Gastrocnemius medialis (tissue), 4 donors: Measurements from ENCODE around the gene MARK3. TPM values are rescaled to one million over a fixed set of nuclear protein-coding genes. Genes with fewer than 3 reads are reported as not detected.

Source experiments
- ATAC-seq, 2 donors: fragments of 150-250 bp; one replicate each; pipeline ENCODE4 v1.9.1; 2016
- DNase-seq, 2 donors: peaks; one replicate each; pipeline ENCODE4 v3.0.0-alpha.2; 2019
- H3K27ac ChIP-seq, 4 donors: fragments of 200-600 bp; sonication (generic); 1 replicate in 1 of 4; 2 replicates in 3 of 4; pipeline ENCODE4 v1.5.1; 2016 to 2018; ENCODE audit warnings: mild to moderate bottlenecking in 2 of 4, moderate library complexity in 1 of 4
- H3K27me3 ChIP-seq, 3 donors: fragments of 200-600 bp; sonication (generic) in 2 of 3; 1 replicate in 1 of 3; 2 replicates in 2 of 3; pipeline versions ENCODE4 v1.5.1 to v1.6.0; 2016 to 2019; ENCODE audit warnings: mild to moderate bottlenecking in 1 of 3, moderate library complexity in 1 of 3
- H3K36me3 ChIP-seq, 2 donors: fragments of 200-600 bp; sonication (generic) in 1 of 2; one replicate each; pipeline ENCODE4 v1.5.1; 2017 to 2018
- H3K4me1 ChIP-seq, 2 donors: fragments of 200-600 bp; sonication (generic) in 1 of 2; one replicate each; pipeline ENCODE4 v1.5.1; 2016 to 2017; ENCODE audit warnings: mild to moderate bottlenecking in 2 of 2
- H3K4me3 ChIP-seq, 4 donors: fragments of 200-600 bp; sonication (generic) in 3 of 4; 1 replicate in 1 of 4; 2 replicates in 3 of 4; pipeline ENCODE4 v1.5.1; 2016 to 2019; ENCODE audit warnings: mild to moderate bottlenecking in 2 of 4
- H3K9me3 ChIP-seq, 3 donors: fragments of 200-600 bp; sonication (generic) in 2 of 3; 1 replicate in 1 of 3; 2 replicates in 2 of 3; pipeline ENCODE4 v1.5.1; 2016 to 2019
- CTCF ChIP-seq, 5 experiments: fragments of 450-650 bp in 3 of 5; fragments of 200-600 bp in 2 of 5; sonication (generic) in 2 of 5; IDR thresholded peaks in 4 of 5; conservative IDR thresholded peaks in 1 of 5; 1 replicate in 4 of 5; 2 replicates in 1 of 5; pipeline ENCODE4 v1.5.1; 2016 to 2019; ENCODE audit warnings: antibody characterized with exemption in 5 of 5, mild to moderate bottlenecking in 3 of 5, moderate library complexity in 3 of 5
- POLR2A ChIP-seq, 2 donors: fragments of 450-650 bp; IDR thresholded peaks; one replicate each; pipeline ENCODE4 v1.6.1; 2017; ENCODE audit warnings: antibody characterized with exemption in 2 of 2, mild to moderate bottlenecking in 2 of 2, moderate library complexity in 2 of 2
- in situ Hi-C, 4 donors: fragments of 200-750 bp; cut with MboI; loops; one replicate each; pipeline versions ENCODE4 v1.15.0 to v1.8.0; 2017; ENCODE audit warnings: low sequenced_read_pairs in 4 of 4
- intact Hi-C: fragments of 100-400 bp; cut with DNase I; formaldehyde crosslinking; loops from one replicate; pipeline ENCODE4 v1.15.1; 2023; ENCODE audit warnings: low total_unique reads
- total RNA-seq, 4 donors: library from RNA; depleted of rRNA; stranded (reverse); fragments of >200 nt; gene quantifications; one replicate each; pipeline versions ENCODE4 v1.1.0 to v1.2.3, GENCODE V29; 2016

Gene MARK3
- total RNA-seq, 4 donors from 2014 or later, result 60.2 to 73.1 (median 71.6) TPM

- H3K4me1 ChIP-seq, result peaks cover 16 to 24% of the 10 kb centered on the region in 2 donors
- no peaks in the 10 kb centered on the region for H3K27me3 ChIP-seq
- in situ Hi-C loops (no loop called here), intact Hi-C loops (no loop called here)
- peaks cover 0 to 29% of the 10 kb centered on the region in 2 donors for H3K36me3 ChIP-seq
- H3K9me3 ChIP-seq, result no peaks in the 10 kb centered on the region
- no peak for TF ChIP-seq CTCF (IDR thresholded peaks at IDR 0.05 in 4 of 5, conservative IDR thresholded peaks at IDR 0.05 in 1 of 5)
- no peak for TF ChIP-seq POLR2A (IDR thresholded peaks at IDR 0.05)
- no peak overlapping the region for H3K4me3 ChIP-seq
- no peak overlapping the region for H3K27ac ChIP-seq
- ATAC-seq (no peak), DNase-seq (no peak)
Observed at GRCh38 chr14:103531421-103532215, 146.4 kb downstream of the MARK3 start.

DNA sequence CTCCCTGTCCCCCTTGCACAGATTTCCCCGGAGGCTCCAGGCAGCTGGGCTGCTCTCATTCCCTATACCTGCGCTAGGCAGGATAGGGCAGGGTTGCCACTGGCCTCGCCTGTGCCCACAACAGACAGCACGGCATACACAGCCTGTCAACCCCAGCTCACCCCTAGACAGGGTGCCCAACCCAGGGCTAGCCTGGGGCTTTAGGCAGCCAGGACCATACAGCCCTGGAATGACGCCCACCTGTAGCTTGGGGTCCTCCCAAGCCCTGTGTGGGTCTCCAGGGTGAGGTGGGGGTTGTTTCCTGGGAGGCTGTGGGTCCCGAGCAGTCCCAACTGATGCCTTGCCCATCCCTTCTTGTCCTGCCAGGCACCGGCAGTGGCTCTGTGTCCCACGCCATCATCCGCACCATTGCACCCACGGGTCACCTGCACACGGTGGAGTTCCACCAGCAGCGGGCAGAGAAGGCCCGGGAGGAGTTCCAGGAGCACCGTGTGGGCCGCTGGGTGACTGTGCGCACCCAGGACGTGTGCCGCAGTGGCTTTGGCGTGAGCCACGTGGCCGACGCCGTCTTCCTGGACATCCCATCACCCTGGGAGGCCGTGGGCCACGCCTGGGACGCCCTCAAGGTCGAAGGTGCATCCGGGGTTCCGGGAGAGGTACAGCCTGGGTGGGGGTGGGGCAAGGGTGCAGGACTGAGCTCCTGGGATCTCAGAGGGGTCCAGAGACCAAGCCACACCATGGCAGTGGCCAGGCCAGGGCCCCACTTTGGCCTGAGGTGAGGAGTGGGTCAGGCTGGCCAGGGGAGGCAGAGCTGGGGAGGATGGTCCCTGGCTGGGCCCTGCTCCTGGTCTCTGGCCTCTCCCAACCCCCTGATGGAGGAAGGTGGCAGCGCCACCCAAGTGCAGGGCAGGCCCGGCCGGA is 147.3 kb downstream of the MARK3 start:
- H3K4me1 ChIP-seq, result peaks cover 16 to 24% of the 10 kb centered on the region in 2 donors
- in situ Hi-C loops (no loop called here), intact Hi-C loops (no loop called here)
- TF ChIP-seq CTCF (IDR thresholded peaks at IDR 0.05 in 4 of 5, conservative IDR thresholded peaks at IDR 0.05 in 1 of 5) (no peak), POLR2A (IDR thresholded peaks at IDR 0.05) (no peak)
- H3K27me3 ChIP-seq, result no peaks in the 10 kb centered on the region
- peaks cover 0 to 29% of the 10 kb centered on the region in 2 donors for H3K36me3 ChIP-seq
- ATAC-seq, result no peak
- H3K4me3 ChIP-seq, result no peak overlapping the region
- DNase-seq, result no peak
- no peak overlapping the region for H3K27ac ChIP-seq
- H3K9me3 ChIP-seq, result no peaks in the 10 kb centered on the region

GRCh38 chr14:103533137-103533998 is 148.2 kb downstream of the MARK3 start:
- intact Hi-C loops, result no loop called here
- H3K36me3 ChIP-seq, result peaks cover 0 to 29% of the 10 kb centered on the region in 2 donors
- in situ Hi-C loops, result no loop called here
- no peaks in the 10 kb centered on the region for H3K27me3 ChIP-seq
- TF ChIP-seq POLR2A (IDR thresholded peaks at IDR 0.05), result no peak
- no peak for TF ChIP-seq CTCF (IDR thresholded peaks at IDR 0.05 in 4 of 5, conservative IDR thresholded peaks at IDR 0.05 in 1 of 5)
- DNase-seq, result no peak
- no peak for ATAC-seq
- H3K27ac ChIP-seq, result peak overlapping the region in 1 of 4 donors; percentile 46
- H3K4me3 ChIP-seq, result no peak overlapping the region
- H3K4me1 ChIP-seq, result peaks cover 19% of the 10 kb centered on the region in 2 donors
- no peaks in the 10 kb centered on the region for H3K9me3 ChIP-seq

- Histone ChIP-seq H3K4me3 (no peak overlapping the region), H3K9me3 (no peaks in the 10 kb centered on the region), H3K4me1 (peaks cover 23 to 24% of the 10 kb centered on the region in 2 donors), H3K27me3 (no peaks in the 10 kb centered on the region), H3K36me3 (peaks cover 0 to 29% of the 10 kb centered on the region in 2 donors), H3K27ac (no peak overlapping the region)
- in situ Hi-C loops, result no loop called here
- no peak for ATAC-seq
- DNase-seq, result no peak
- TF ChIP-seq CTCF (IDR thresholded peaks at IDR 0.05 in 4 of 5, conservative IDR thresholded peaks at IDR 0.05 in 1 of 5) (no peak), POLR2A (IDR thresholded peaks at IDR 0.05) (no peak)
- intact Hi-C loops, result no loop called here
Observed at GRCh38 chr14:103533999-103534575, 148.9 kb downstream of the MARK3 start.
